ENCODE results near the gene ATRNL1. TPM values are rescaled to one million over a fixed set of nuclear protein-coding genes. Genes with fewer than 3 reads are reported as not detected.

Gene ATRNL1
- total RNA-seq, 1 experiment from 2014 or later: 28.7 TPM

DNA sequence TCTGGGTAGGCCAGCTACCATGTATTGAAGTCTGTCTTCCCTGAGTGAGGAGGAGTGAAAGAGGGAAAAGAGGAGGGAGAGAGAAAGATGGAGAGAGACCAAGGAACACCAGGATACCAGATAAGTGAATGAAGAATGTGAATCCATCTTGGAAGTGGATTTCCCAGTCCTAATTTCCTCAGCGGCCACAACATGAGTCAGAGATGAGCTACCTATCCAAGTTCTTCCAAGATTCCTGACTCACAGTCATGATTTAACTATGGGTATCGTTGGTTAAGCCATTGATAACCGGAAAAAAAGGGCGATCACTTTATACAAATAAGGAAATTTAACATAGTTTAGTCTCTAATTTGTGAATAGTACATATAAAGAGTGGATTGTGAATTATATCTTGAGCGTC lies 561.8 kb downstream of the ATRNL1 start:
- ATAC-seq: no peak
- Mint-ChIP-seq H3K4me1 (peaks cover 7% of the 10 kb centered on the region), H3K27me3 (ENCODE audit: low read depth) (no peaks in the 10 kb centered on the region), H3K36me3 (no peaks in the 10 kb centered on the region), H3K9me3 (no peaks in the 10 kb centered on the region), H3K4me3 (no peak overlapping the region), H3K27ac (peak overlapping the region; percentile 39; the same call in 1 of the 2 replicates)
- TF ChIP-seq, protein P1, sequence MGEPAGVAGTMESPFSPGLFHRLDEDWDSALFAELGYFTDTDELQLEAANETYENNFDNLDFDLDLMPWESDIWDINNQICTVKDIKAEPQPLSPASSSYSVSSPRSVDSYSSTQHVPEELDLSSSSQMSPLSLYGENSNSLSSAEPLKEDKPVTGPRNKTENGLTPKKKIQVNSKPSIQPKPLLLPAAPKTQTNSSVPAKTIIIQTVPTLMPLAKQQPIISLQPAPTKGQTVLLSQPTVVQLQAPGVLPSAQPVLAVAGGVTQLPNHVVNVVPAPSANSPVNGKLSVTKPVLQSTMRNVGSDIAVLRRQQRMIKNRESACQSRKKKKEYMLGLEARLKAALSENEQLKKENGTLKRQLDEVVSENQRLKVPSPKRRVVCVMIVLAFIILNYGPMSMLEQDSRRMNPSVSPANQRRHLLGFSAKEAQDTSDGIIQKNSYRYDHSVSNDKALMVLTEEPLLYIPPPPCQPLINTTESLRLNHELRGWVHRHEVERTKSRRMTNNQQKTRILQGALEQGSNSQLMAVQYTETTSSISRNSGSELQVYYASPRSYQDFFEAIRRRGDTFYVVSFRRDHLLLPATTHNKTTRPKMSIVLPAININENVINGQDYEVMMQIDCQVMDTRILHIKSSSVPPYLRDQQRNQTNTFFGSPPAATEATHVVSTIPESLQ (CRISPR knock-in tag; IDR thresholded peaks at IDR 0.05): no peak
- no peak for TF ChIP-seq ZNF671 (CRISPR knock-in tag; IDR thresholded peaks at IDR 0.05)
- TF ChIP-seq, protein P2, sequence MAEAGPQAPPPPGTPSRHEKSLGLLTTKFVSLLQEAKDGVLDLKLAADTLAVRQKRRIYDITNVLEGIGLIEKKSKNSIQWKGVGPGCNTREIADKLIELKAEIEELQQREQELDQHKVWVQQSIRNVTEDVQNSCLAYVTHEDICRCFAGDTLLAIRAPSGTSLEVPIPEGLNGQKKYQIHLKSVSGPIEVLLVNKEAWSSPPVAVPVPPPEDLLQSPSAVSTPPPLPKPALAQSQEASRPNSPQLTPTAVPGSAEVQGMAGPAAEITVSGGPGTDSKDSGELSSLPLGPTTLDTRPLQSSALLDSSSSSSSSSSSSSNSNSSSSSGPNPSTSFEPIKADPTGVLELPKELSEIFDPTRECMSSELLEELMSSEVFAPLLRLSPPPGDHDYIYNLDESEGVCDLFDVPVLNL (CRISPR knock-in tag; IDR thresholded peaks at IDR 0.05; ENCODE audit: borderline replicate concordance, low read depth): no peak
- TF ChIP-seq, protein P3, sequence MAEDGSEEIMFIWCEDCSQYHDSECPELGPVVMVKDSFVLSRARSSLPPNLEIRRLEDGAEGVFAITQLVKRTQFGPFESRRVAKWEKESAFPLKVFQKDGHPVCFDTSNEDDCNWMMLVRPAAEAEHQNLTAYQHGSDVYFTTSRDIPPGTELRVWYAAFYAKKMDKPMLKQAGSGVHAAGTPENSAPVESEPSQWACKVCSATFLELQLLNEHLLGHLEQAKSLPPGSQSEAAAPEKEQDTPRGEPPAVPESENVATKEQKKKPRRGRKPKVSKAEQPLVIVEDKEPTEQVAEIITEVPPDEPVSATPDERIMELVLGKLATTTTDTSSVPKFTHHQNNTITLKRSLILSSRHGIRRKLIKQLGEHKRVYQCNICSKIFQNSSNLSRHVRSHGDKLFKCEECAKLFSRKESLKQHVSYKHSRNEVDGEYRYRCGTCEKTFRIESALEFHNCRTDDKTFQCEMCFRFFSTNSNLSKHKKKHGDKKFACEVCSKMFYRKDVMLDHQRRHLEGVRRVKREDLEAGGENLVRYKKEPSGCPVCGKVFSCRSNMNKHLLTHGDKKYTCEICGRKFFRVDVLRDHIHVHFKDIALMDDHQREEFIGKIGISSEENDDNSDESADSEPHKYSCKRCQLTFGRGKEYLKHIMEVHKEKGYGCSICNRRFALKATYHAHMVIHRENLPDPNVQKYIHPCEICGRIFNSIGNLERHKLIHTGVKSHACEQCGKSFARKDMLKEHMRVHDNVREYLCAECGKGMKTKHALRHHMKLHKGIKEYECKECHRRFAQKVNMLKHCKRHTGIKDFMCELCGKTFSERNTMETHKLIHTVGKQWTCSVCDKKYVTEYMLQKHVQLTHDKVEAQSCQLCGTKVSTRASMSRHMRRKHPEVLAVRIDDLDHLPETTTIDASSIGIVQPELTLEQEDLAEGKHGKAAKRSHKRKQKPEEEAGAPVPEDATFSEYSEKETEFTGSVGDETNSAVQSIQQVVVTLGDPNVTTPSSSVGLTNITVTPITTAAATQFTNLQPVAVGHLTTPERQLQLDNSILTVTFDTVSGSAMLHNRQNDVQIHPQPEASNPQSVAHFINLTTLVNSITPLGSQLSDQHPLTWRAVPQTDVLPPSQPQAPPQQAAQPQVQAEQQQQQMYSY (CRISPR knock-in tag; IDR thresholded peaks at IDR 0.05): no peak
- POLR2A ChIA-PET: no interaction called here
- no peak for DNase-seq (ENCODE audit: low spot score)
- CTCF ChIA-PET: no interaction called here

DNA sequence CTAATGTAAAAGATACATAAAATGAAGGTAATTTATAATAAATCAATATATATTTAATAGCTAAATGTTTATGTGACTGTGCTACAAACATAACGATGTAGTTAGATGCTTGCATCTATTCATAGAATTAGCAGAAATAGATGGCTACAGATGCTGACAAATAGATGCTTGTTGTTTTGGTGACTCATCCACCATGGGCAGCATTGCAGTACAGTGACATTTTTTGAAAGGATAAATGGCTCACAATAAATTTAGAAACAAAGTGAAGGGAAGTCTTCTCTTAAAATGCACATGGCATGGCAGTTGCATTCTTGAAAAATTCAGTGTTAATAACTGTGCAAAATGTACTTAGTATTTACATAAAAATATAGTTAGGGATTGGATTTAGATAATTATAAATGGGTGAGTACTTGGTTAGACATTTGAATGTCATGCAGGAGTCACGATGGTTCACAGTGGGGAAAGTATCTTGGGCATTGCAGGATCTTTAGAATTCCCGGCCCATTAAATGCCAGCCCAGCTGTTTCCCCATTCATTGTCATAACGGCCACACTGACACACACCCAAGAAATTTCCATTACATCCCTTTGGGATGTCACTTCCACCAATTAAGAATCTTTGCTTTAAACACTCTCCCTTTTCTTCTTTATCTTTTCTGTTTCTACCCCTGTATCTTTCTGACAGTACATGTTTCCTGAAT lies 564.1 kb downstream of the ATRNL1 start:
- CTCF ChIA-PET: no interaction called here
- H3K4me1 Mint-ChIP-seq: peaks cover 7% of the 10 kb centered on the region
- DNase-seq (ENCODE audit: low spot score): no peak

DNA sequence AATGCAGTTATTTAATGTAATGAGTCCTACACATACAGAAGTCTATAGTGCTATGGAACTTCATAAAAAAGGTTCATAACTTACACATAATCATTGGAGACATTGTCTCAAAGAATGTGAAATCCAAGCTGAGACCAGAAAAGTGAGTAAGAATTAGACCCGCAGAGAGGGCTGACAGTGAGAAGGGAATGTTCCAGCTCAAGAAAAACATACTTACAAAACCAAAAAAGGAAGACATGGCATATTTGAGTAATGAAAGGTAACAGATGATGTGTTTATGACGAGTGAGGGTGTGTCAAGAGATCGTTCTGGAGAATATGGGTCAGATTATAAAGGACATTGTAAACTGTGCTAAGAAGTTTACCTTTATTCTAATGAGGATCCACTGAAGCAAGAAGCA lies 566.5 kb downstream of the ATRNL1 start:
- POLR2A ChIA-PET: no interaction called here
- H3K9me3 Mint-ChIP-seq: no peaks in the 10 kb centered on the region
- no peaks in the 10 kb centered on the region for H3K4me1 Mint-ChIP-seq
- no peak for TF ChIP-seq SMAD3 (CRISPR knock-in tag; IDR thresholded peaks at IDR 0.05; ENCODE audit: borderline replicate concordance)
- TF ChIP-seq GTF2I (CRISPR knock-in tag; conservative IDR thresholded peaks at IDR 0.05): no peak
- TF ChIP-seq NFYB (CRISPR knock-in tag; conservative IDR thresholded peaks at IDR 0.05; ENCODE audit: low read depth): no peak
- TF ChIP-seq GRHL2 (CRISPR knock-in tag; IDR thresholded peaks at IDR 0.05; ENCODE audit: insufficient replicate concordance, severe bottlenecking): no peak
- no peak for TF ChIP-seq ELF4 (CRISPR knock-in tag; IDR thresholded peaks at IDR 0.05; ENCODE audit: low read depth)
- TF ChIP-seq, protein P4, sequence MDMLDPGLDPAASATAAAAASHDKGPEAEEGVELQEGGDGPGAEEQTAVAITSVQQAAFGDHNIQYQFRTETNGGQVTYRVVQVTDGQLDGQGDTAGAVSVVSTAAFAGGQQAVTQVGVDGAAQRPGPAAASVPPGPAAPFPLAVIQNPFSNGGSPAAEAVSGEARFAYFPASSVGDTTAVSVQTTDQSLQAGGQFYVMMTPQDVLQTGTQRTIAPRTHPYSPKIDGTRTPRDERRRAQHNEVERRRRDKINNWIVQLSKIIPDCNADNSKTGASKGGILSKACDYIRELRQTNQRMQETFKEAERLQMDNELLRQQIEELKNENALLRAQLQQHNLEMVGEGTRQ (CRISPR knock-in tag; IDR thresholded peaks at IDR 0.05): no peak
- TF ChIP-seq NFE2L1 (CRISPR knock-in tag; IDR thresholded peaks at IDR 0.05): no peak
- no peak for TF ChIP-seq CREM (CRISPR knock-in tag; IDR thresholded peaks at IDR 0.05)
- TF ChIP-seq, protein P5, sequence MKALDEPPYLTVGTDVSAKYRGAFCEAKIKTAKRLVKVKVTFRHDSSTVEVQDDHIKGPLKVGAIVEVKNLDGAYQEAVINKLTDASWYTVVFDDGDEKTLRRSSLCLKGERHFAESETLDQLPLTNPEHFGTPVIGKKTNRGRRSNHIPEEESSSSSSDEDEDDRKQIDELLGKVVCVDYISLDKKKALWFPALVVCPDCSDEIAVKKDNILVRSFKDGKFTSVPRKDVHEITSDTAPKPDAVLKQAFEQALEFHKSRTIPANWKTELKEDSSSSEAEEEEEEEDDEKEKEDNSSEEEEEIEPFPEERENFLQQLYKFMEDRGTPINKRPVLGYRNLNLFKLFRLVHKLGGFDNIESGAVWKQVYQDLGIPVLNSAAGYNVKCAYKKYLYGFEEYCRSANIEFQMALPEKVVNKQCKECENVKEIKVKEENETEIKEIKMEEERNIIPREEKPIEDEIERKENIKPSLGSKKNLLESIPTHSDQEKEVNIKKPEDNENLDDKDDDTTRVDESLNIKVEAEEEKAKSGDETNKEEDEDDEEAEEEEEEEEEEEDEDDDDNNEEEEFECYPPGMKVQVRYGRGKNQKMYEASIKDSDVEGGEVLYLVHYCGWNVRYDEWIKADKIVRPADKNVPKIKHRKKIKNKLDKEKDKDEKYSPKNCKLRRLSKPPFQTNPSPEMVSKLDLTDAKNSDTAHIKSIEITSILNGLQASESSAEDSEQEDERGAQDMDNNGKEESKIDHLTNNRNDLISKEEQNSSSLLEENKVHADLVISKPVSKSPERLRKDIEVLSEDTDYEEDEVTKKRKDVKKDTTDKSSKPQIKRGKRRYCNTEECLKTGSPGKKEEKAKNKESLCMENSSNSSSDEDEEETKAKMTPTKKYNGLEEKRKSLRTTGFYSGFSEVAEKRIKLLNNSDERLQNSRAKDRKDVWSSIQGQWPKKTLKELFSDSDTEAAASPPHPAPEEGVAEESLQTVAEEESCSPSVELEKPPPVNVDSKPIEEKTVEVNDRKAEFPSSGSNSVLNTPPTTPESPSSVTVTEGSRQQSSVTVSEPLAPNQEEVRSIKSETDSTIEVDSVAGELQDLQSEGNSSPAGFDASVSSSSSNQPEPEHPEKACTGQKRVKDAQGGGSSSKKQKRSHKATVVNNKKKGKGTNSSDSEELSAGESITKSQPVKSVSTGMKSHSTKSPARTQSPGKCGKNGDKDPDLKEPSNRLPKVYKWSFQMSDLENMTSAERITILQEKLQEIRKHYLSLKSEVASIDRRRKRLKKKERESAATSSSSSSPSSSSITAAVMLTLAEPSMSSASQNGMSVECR (CRISPR knock-in tag; IDR thresholded peaks at IDR 0.05; ENCODE audit: borderline replicate concordance): no peak
- TF ChIP-seq ZNF263 (CRISPR knock-in tag; IDR thresholded peaks at IDR 0.05; ENCODE audit: low read depth): no peak
- no peak for TF ChIP-seq SMAD4 (CRISPR knock-in tag; IDR thresholded peaks at IDR 0.05)
- no peak for TF ChIP-seq SOX15 (CRISPR knock-in tag; IDR thresholded peaks at IDR 0.05)
- ATAC-seq (no peak), DNase-seq (ENCODE audit: low spot score) (no peak)
- H3K36me3 Mint-ChIP-seq: no peaks in the 10 kb centered on the region
- H3K27ac Mint-ChIP-seq: no peak overlapping the region
- no peak overlapping the region for H3K4me3 Mint-ChIP-seq
- CTCF ChIA-PET: no interaction called here
- H3K27me3 Mint-ChIP-seq (ENCODE audit: low read depth): no peaks in the 10 kb centered on the region

More for the DNA sequence above, 564.1 kb downstream of the ATRNL1 start:
- H3K27me3 Mint-ChIP-seq (ENCODE audit: low read depth): no peaks in the 10 kb centered on the region
- no peak overlapping the region for H3K4me3 Mint-ChIP-seq
- H3K9me3 Mint-ChIP-seq: no peaks in the 10 kb centered on the region
- H3K36me3 Mint-ChIP-seq: no peaks in the 10 kb centered on the region
- POLR2A ChIA-PET: no interaction called here
- H3K27ac Mint-ChIP-seq: no peak overlapping the region
- TF ChIP-seq, protein P6, sequence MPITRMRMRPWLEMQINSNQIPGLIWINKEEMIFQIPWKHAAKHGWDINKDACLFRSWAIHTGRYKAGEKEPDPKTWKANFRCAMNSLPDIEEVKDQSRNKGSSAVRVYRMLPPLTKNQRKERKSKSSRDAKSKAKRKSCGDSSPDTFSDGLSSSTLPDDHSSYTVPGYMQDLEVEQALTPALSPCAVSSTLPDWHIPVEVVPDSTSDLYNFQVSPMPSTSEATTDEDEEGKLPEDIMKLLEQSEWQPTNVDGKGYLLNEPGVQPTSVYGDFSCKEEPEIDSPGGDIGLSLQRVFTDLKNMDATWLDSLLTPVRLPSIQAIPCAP (CRISPR knock-in tag; IDR thresholded peaks at IDR 0.05): no peak
- no peak for ATAC-seq
